Measurements from ENCODE around the gene LRCH4. TPM values are rescaled to one million over a fixed set of nuclear protein-coding genes. Genes with fewer than 3 reads are reported as not detected.

Gene LRCH4
- total and polyA plus RNA-seq, 2 of the 13 experiments (the other 11 are each of a cell fraction or from before 2014, with no cell fraction given) = 7.0 to 9.3 TPM

DNA sequence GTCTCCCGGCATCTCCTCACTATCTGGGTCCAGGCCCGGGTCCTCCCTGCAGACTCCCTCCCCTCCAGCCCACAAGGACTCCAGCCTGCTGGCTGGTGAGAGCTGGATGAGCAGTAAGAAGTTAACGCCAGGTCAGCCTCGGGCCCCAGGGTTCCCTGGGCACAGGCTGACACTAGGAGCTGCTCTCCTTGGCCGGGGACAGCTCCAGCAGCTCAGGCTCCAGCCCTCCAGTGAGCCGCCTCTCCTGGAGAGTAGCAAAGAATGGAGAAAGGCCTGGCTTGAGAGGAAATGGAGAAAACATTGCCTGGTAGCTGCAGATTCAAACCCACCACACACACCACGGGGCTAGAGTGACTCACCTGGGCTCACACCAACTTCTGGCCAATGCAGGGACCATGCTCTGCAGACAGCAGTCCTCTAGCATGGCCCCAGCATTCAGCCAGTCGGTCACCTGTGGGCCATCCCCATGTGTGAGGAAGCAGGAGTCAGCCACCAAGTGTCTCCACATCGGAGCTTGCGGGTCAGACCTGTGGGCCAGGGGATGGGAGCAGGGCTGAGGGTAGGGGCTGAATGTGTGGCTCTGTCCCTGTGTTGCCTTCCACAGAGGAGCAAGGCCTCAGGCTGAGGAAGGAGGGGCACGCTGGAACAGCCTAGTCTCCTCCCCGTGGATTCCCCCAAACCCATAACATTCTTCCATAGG lies 18.7 kb downstream of the LRCH4 start (continued):
- peak; percentile 50; the same call in 1 of the 2 replicates for TF ChIP-seq MAFG (CRISPR knock-in tag; IDR thresholded peaks at IDR 0.05)
- TF ChIP-seq ZNF34 (CRISPR knock-in tag; IDR thresholded peaks at IDR 0.05; ENCODE audit: borderline replicate concordance) = 0 out of 2 replicates have a peak, but pooled peaks have one; percentile 15
- TF ChIP-seq ZNF672 (CRISPR knock-in tag; IDR thresholded peaks at IDR 0.05) = no peak
- 0 out of 2 replicates have a peak, but pooled peaks have one; percentile 47 for TF ChIP-seq ZNF670 (CRISPR knock-in tag; IDR thresholded peaks at IDR 0.05; ENCODE audit: borderline replicate concordance)
- TF ChIP-seq, protein P1, sequence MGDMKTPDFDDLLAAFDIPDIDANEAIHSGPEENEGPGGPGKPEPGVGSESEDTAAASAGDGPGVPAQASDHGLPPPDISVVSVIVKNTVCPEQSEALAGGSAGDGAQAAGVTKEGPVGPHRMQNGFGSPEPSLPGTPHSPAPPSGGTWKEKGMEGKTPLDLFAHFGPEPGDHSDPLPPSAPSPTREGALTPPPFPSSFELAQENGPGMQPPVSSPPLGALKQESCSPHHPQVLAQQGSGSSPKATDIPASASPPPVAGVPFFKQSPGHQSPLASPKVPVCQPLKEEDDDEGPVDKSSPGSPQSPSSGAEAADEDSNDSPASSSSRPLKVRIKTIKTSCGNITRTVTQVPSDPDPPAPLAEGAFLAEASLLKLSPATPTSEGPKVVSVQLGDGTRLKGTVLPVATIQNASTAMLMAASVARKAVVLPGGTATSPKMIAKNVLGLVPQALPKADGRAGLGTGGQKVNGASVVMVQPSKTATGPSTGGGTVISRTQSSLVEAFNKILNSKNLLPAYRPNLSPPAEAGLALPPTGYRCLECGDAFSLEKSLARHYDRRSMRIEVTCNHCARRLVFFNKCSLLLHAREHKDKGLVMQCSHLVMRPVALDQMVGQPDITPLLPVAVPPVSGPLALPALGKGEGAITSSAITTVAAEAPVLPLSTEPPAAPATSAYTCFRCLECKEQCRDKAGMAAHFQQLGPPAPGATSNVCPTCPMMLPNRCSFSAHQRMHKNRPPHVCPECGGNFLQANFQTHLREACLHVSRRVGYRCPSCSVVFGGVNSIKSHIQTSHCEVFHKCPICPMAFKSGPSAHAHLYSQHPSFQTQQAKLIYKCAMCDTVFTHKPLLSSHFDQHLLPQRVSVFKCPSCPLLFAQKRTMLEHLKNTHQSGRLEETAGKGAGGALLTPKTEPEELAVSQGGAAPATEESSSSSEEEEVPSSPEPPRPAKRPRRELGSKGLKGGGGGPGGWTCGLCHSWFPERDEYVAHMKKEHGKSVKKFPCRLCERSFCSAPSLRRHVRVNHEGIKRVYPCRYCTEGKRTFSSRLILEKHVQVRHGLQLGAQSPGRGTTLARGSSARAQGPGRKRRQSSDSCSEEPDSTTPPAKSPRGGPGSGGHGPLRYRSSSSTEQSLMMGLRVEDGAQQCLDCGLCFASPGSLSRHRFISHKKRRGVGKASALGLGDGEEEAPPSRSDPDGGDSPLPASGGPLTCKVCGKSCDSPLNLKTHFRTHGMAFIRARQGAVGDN (CRISPR knock-in tag; IDR thresholded peaks at IDR 0.05) = peak; percentile 51
- no peak for TF ChIP-seq CBX5 (CRISPR knock-in tag; IDR thresholded peaks at IDR 0.05; ENCODE audit: borderline replicate concordance)
- TF ChIP-seq, protein P2, sequence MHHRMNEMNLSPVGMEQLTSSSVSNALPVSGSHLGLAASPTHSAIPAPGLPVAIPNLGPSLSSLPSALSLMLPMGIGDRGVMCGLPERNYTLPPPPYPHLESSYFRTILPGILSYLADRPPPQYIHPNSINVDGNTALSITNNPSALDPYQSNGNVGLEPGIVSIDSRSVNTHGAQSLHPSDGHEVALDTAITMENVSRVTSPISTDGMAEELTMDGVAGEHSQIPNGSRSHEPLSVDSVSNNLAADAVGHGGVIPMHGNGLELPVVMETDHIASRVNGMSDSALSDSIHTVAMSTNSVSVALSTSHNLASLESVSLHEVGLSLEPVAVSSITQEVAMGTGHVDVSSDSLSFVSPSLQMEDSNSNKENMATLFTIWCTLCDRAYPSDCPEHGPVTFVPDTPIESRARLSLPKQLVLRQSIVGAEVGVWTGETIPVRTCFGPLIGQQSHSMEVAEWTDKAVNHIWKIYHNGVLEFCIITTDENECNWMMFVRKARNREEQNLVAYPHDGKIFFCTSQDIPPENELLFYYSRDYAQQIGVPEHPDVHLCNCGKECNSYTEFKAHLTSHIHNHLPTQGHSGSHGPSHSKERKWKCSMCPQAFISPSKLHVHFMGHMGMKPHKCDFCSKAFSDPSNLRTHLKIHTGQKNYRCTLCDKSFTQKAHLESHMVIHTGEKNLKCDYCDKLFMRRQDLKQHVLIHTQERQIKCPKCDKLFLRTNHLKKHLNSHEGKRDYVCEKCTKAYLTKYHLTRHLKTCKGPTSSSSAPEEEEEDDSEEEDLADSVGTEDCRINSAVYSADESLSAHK (CRISPR knock-in tag; IDR thresholded peaks at IDR 0.05; ENCODE audit: borderline replicate concordance) = no peak
- TF ChIP-seq, protein P3, sequence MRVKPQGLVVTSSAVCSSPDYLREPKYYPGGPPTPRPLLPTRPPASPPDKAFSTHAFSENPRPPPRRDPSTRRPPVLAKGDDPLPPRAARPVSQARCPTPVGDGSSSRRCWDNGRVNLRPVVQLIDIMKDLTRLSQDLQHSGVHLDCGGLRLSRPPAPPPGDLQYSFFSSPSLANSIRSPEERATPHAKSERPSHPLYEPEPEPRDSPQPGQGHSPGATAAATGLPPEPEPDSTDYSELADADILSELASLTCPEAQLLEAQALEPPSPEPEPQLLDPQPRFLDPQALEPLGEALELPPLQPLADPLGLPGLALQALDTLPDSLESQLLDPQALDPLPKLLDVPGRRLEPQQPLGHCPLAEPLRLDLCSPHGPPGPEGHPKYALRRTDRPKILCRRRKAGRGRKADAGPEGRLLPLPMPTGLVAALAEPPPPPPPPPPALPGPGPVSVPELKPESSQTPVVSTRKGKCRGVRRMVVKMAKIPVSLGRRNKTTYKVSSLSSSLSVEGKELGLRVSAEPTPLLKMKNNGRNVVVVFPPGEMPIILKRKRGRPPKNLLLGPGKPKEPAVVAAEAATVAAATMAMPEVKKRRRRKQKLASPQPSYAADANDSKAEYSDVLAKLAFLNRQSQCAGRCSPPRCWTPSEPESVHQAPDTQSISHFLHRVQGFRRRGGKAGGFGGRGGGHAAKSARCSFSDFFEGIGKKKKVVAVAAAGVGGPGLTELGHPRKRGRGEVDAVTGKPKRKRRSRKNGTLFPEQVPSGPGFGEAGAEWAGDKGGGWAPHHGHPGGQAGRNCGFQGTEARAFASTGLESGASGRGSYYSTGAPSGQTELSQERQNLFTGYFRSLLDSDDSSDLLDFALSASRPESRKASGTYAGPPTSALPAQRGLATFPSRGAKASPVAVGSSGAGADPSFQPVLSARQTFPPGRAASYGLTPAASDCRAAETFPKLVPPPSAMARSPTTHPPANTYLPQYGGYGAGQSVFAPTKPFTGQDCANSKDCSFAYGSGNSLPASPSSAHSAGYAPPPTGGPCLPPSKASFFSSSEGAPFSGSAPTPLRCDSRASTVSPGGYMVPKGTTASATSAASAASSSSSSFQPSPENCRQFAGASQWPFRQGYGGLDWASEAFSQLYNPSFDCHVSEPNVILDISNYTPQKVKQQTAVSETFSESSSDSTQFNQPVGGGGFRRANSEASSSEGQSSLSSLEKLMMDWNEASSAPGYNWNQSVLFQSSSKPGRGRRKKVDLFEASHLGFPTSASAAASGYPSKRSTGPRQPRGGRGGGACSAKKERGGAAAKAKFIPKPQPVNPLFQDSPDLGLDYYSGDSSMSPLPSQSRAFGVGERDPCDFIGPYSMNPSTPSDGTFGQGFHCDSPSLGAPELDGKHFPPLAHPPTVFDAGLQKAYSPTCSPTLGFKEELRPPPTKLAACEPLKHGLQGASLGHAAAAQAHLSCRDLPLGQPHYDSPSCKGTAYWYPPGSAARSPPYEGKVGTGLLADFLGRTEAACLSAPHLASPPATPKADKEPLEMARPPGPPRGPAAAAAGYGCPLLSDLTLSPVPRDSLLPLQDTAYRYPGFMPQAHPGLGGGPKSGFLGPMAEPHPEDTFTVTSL (CRISPR knock-in tag; IDR thresholded peaks at IDR 0.05; ENCODE audit: borderline replicate concordance) = no peak
- TF ChIP-seq ZSCAN21 (CRISPR knock-in tag; IDR thresholded peaks at IDR 0.05; ENCODE audit: borderline replicate concordance) = 0 out of 2 replicates have a peak, but pooled peaks have one; percentile 38
- peak; percentile 55 for TF ChIP-seq HNRNPH1 (optimal IDR thresholded peaks at IDR 0.05; ENCODE audit: low read depth, low read length)
- TF ChIP-seq MEF2D (CRISPR knock-in tag; IDR thresholded peaks at IDR 0.05) = 0 out of 2 replicates have a peak, but pooled peaks have one; percentile 11
- no peak for TF ChIP-seq ZNF451 (CRISPR knock-in tag; IDR thresholded peaks at IDR 0.05)

Measured in HepG2 (cell line).